H1 (cell line): ENCODE results near the gene MPP4. TPM values are rescaled to one million over a fixed set of nuclear protein-coding genes. Genes with fewer than 3 reads are reported as not detected.

Experiments
- polyA plus RNA-seq, 7 experiments: library from polyadenylated mRNA; depleted of rRNA in 3 of 7; stranded (reverse) in 5 of 7; unstranded in 2 of 7; fragments of >200 nt in 5 of 7; fragments of 200-250 nt in 2 of 7; gene quantifications; 1 replicate in 5 of 7; 2 replicates in 1 of 7; 4 replicates in 1 of 7; pipeline versions ENCODE4 v1.2.1 to v1.2.3, GENCODE V29; 2011 to 2013; ENCODE audit warnings: missing spikeins in 2 of 7, mixed read lengths in 2 of 7
- small RNA-seq: library from polyadenylated mRNA; stranded (forward); fragments of <200 nt; extraction: miRNeasy Mini kit (QIAGEN cat#:217004); gene quantifications from one replicate; pipeline ENCODE3, GENCODE V24; 2013; ENCODE audit not compliant: insufficient read depth
- total RNA-seq: library from RNA; stranded (reverse); fragmentation: NEBNext Ultra II Directional; extraction: Animal tissue kit (Norgen Biotek cat#: 25700); gene quantifications from 2 replicates; pipeline ENCODE4 v1.2.1, GENCODE V29; 2021

The MPP4 gene
- total and polyA plus RNA-seq, 2 of the 8 experiments (the other 6 are each of a cell fraction or from before 2014, with no cell fraction given) = not detected

Small RNA genes within 50 kb of the gene (small RNA-seq; reads per million reads assigned to genes)
- not detected for gene RNU6-651P

Other genes starting within 250 kb of the MPP4 start
- 15.7 and 16.5 TPM in 2 replicates for gene TRAK2, start 247.2 kb downstream of the MPP4 start, total RNA-seq
- gene TRAK2, start 247.2 kb downstream of the MPP4 start, polyA plus RNA-seq (2011; rRNA removed) = 3.0 and 4.5 TPM in 2 replicates
- 34.9 and 37.4 TPM in 2 replicates for gene STRADB, start 246.9 kb downstream of the MPP4 start, total RNA-seq
- 11.3 and 20.9 TPM in 2 replicates for gene STRADB, start 246.9 kb downstream of the MPP4 start, polyA plus RNA-seq (2011; rRNA removed)
- 36.8 and 41.0 TPM in 2 replicates for gene TMEM237, start 55.1 kb downstream of the MPP4 start, total RNA-seq
- 14.1 and 26.1 TPM in 2 replicates for gene TMEM237, start 55.1 kb downstream of the MPP4 start, polyA plus RNA-seq (2011; rRNA removed)
- 34.5 and 36.4 TPM in 2 replicates for gene ALS2, start 82.3 kb upstream of the MPP4 start, total RNA-seq
- gene ALS2, start 82.3 kb upstream of the MPP4 start, polyA plus RNA-seq (2011; rRNA removed) = 10.1 and 12.1 TPM in 2 replicates
- gene CDK15, start 107.9 kb upstream of the MPP4 start, total RNA-seq = not detected in 2 replicates
- 0.03 TPM in 1 of 2 replicates, not detected in the other for gene CDK15, start 107.9 kb upstream of the MPP4 start, polyA plus RNA-seq (2011; rRNA removed)